HepG2 (cell line): ENCODE results near the gene PDE6C. TPM values are rescaled to one million over a fixed set of nuclear protein-coding genes. Genes with fewer than 3 reads are reported as not detected.

ENCODE experiments used
- CREB1 ChIP-seq, 2 experiments: fragments of 450-650 bp in 1 of 2; IDR thresholded peaks; 2 replicates each; pipeline ENCODE4 v1.6.1; 2016 to 2017; ENCODE audit warnings: control low read depth in 1 of 2, mild to moderate bottlenecking in 1 of 2, missing compliant biosample characterization in 1 of 2, missing genetic modification characterization in 1 of 2
- DNMT1 ChIP-seq: sonication (generic); formaldehyde crosslinking; IDR thresholded peaks from 2 replicates; pipeline ENCODE4 v1.5.1; 2020; ENCODE audit warnings: mild to moderate bottlenecking, missing genetic modification reagents
- FOXA3 ChIP-seq: IDR thresholded peaks from 2 replicates; pipeline ENCODE4 v1.6.1; 2016; ENCODE audit warnings: missing genetic modification reagents, missing compliant biosample characterization
- HOXD1 ChIP-seq: sonication (generic); formaldehyde crosslinking; IDR thresholded peaks from 2 replicates; pipeline ENCODE4 v1.5.0; 2020; ENCODE audit warnings: missing genetic modification reagents
- LRRFIP1 ChIP-seq: sonication (generic); formaldehyde crosslinking; conservative IDR thresholded peaks from 2 replicates; pipeline ENCODE4 v1.4.0; 2020; ENCODE audit warnings: missing genetic modification reagents
- NFYB ChIP-seq: sonication (generic); formaldehyde crosslinking; IDR thresholded peaks from 2 replicates; pipeline ENCODE4 v1.4.0; 2020; ENCODE audit warnings: missing genetic modification reagents
- PCBP2 ChIP-seq: fragments of 200-400 bp; formaldehyde crosslinking; optimal IDR thresholded peaks from 2 replicates; pipeline ENCODE3; 2018; ENCODE audit warnings: low read length, low read depth; ENCODE audit not compliant: poor library complexity, severe bottlenecking
- RARG ChIP-seq: sonication (generic); formaldehyde crosslinking; IDR thresholded peaks from 2 replicates; pipeline ENCODE4 v1.4.0; 2020; ENCODE audit warnings: low read depth, mild to moderate bottlenecking, missing genetic modification reagents
- ZNF232 ChIP-seq: sonication (generic); formaldehyde crosslinking; IDR thresholded peaks from 2 replicates; pipeline ENCODE4 v1.4.0; 2020; ENCODE audit warnings: missing genetic modification reagents, borderline replicate concordance
- ZNF446 ChIP-seq: sonication (generic); formaldehyde crosslinking; IDR thresholded peaks from 2 replicates; pipeline ENCODE4 v1.5.0; 2020; ENCODE audit warnings: mild to moderate bottlenecking, missing genetic modification reagents
- ZNF607 ChIP-seq: sonication (generic); formaldehyde crosslinking; IDR thresholded peaks from 2 replicates; pipeline ENCODE4 v1.5.1; 2020; ENCODE audit warnings: missing genetic modification reagents, mild to moderate bottlenecking, borderline replicate concordance
- ZSCAN9 ChIP-seq: IDR thresholded peaks from 2 replicates; pipeline ENCODE4 v1.6.1; 2016; ENCODE audit warnings: borderline replicate concordance
- polyA plus RNA-seq, 8 experiments: library from polyadenylated mRNA; depleted of rRNA in 3 of 8; stranded (reverse) in 7 of 8; unstranded in 1 of 8; fragments of >200 nt; fragmentation: Illumina TruSeq in 4 of 8; extraction: Trizol in 4 of 8; gene quantifications; 2 replicates each; pipeline versions ENCODE4 v1.2.1 to v1.2.3, GENCODE V29; 2011 to 2016; ENCODE audit warnings: low read depth in 4 of 8, missing spikeins in 1 of 8, mixed read lengths in 1 of 8; ENCODE audit not compliant: insufficient read depth in 1 of 8
- total RNA-seq, 5 experiments: library from RNA; depleted of rRNA; stranded (reverse); fragments of >200 nt; fragmentation: Illumina TruSeq; extraction: Trizol; gene quantifications; 2 replicates each; pipeline ENCODE4 v1.2.3, GENCODE V29; 2016; ENCODE audit warnings: low read depth in 1 of 5
- TF ChIP-seq, protein P1 (sequence below): sonication (generic); formaldehyde crosslinking; IDR thresholded peaks from 2 replicates; pipeline ENCODE4 v1.4.0; 2020; ENCODE audit warnings: mild to moderate bottlenecking, missing genetic modification reagents
- TF ChIP-seq, protein P2 (sequence below): sonication (generic); formaldehyde crosslinking; IDR thresholded peaks from 2 replicates; pipeline ENCODE4 v1.4.0; 2020; ENCODE audit warnings: low read depth, missing genetic modification reagents
- TF ChIP-seq, protein P3 (sequence below): sonication (generic); formaldehyde crosslinking; IDR thresholded peaks from 2 replicates; pipeline ENCODE4 v1.4.0; 2020; ENCODE audit warnings: missing genetic modification reagents
- TF ChIP-seq, protein P4 (sequence below): sonication (generic); formaldehyde crosslinking; IDR thresholded peaks from 2 replicates; pipeline ENCODE4 v1.4.0; 2020; ENCODE audit warnings: mild to moderate bottlenecking, low read depth, missing genetic modification reagents

Gene PDE6C
- total and polyA plus RNA-seq, 2 of the 13 experiments (the other 11 are each of a cell fraction or from before 2014, with no cell fraction given): 0.64 TPM; not detected in 1

DNA sequence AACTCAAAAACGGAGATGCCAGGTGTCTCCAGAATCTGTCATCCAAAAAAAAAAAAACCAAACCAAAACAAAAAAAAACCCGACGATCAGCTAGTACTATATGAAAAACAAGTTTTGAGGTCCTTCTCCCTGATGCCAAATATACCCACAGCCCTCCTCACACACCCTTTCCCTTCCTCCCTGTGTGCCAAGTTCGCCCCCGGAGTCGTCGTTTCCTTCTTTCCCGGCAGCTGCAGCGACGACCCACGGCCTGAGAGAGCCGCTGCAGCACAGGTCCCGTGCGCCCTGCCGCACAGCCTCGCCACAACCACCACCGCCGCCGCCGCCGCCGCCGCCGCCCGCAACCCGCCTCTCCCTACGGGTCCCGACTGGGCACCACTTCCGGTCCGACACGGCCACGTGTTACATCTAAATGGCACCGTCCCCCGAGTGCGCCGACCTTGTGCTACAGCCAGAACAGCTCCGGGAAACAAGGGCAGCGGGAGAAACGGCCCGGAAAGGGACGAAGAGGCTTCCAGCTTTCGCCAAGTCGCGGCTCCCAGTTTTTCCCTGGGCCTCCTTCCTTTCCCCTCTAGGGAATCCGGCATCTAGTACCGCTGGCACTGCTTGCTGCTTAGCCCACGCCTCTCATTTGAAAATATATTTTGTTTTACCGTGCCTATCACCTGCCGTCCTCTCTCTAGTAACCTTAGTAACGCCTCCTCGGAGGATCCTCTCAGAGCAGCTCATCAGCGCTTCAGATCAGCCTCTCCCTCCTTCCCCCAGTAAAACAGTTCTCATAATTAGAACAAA lies 90.1 kb downstream of the PDE6C start, which contains the start of gene FRA10AC1 (continued):
- TF ChIP-seq NFYB (CRISPR knock-in tag) (no peak), ZSCAN9 (CRISPR knock-in tag) (peak; percentile 71; the same call in 1 of the 2 replicates), RARG (CRISPR knock-in tag) (no peak), ZNF446 (no peak), LRRFIP1 (CRISPR knock-in tag) (no peak), CREB1 (IDR thresholded peaks at IDR 0.05) (peak; percentile 72), CREB1 (CRISPR knock-in tag; IDR thresholded peaks at IDR 0.05) (peak; percentile 67), DNMT1 (0 out of 2 replicates have a peak, but pooled peaks have one; percentile 77), ZNF607 (CRISPR knock-in tag) (peak; percentile 56; the same call in 1 of the 2 replicates), PCBP2 (no peak), HOXD1 (peak; percentile 64; the same call in 1 of the 2 replicates), ZNF232 (CRISPR knock-in tag) (peak; percentile 27; the same call in 1 of the 2 replicates), FOXA3 (CRISPR knock-in tag) (peak; percentile 78; the same call in 1 of the 2 replicates)
- TF ChIP-seq, protein P1, sequence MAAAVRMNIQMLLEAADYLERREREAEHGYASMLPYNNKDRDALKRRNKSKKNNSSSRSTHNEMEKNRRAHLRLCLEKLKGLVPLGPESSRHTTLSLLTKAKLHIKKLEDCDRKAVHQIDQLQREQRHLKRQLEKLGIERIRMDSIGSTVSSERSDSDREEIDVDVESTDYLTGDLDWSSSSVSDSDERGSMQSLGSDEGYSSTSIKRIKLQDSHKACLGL: peak; percentile 50; the same call in 1 of the 2 replicates
- TF ChIP-seq, protein P2, sequence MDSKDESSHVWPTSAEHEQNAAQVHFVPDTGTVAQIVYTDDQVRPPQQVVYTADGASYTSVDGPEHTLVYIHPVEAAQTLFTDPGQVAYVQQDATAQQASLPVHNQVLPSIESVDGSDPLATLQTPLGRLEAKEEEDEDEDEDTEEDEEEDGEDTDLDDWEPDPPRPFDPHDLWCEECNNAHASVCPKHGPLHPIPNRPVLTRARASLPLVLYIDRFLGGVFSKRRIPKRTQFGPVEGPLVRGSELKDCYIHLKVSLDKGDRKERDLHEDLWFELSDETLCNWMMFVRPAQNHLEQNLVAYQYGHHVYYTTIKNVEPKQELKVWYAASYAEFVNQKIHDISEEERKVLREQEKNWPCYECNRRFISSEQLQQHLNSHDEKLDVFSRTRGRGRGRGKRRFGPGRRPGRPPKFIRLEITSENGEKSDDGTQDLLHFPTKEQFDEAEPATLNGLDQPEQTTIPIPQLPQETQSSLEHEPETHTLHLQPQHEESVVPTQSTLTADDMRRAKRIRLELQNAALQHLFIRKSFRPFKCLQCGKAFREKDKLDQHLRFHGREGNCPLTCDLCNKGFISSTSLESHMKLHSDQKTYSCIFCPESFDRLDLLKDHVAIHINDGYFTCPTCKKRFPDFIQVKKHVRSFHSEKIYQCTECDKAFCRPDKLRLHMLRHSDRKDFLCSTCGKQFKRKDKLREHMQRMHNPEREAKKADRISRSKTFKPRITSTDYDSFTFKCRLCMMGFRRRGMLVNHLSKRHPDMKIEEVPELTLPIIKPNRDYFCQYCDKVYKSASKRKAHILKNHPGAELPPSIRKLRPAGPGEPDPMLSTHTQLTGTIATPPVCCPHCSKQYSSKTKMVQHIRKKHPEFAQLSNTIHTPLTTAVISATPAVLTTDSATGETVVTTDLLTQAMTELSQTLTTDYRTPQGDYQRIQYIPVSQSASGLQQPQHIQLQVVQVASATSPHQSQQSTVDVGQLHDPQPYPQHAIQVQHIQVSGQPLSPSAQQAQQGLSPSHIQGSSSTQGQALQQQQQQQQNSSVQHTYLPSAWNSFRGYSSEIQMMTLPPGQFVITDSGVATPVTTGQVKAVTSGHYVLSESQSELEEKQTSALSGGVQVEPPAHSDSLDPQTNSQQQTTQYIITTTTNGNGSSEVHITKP (CRISPR knock-in tag): peak; percentile 70; the same call in 1 of the 2 replicates
- TF ChIP-seq, protein P3, sequence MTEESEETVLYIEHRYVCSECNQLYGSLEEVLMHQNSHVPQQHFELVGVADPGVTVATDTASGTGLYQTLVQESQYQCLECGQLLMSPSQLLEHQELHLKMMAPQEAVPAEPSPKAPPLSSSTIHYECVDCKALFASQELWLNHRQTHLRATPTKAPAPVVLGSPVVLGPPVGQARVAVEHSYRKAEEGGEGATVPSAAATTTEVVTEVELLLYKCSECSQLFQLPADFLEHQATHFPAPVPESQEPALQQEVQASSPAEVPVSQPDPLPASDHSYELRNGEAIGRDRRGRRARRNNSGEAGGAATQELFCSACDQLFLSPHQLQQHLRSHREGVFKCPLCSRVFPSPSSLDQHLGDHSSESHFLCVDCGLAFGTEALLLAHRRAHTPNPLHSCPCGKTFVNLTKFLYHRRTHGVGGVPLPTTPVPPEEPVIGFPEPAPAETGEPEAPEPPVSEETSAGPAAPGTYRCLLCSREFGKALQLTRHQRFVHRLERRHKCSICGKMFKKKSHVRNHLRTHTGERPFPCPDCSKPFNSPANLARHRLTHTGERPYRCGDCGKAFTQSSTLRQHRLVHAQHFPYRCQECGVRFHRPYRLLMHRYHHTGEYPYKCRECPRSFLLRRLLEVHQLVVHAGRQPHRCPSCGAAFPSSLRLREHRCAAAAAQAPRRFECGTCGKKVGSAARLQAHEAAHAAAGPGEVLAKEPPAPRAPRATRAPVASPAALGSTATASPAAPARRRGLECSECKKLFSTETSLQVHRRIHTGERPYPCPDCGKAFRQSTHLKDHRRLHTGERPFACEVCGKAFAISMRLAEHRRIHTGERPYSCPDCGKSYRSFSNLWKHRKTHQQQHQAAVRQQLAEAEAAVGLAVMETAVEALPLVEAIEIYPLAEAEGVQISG (CRISPR knock-in tag): peak; percentile 97
- TF ChIP-seq, protein P4, sequence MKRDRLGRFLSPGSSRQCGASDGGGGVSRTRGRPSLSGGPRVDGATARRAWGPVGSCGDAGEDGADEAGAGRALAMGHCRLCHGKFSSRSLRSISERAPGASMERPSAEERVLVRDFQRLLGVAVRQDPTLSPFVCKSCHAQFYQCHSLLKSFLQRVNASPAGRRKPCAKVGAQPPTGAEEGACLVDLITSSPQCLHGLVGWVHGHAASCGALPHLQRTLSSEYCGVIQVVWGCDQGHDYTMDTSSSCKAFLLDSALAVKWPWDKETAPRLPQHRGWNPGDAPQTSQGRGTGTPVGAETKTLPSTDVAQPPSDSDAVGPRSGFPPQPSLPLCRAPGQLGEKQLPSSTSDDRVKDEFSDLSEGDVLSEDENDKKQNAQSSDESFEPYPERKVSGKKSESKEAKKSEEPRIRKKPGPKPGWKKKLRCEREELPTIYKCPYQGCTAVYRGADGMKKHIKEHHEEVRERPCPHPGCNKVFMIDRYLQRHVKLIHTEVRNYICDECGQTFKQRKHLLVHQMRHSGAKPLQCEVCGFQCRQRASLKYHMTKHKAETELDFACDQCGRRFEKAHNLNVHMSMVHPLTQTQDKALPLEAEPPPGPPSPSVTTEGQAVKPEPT (CRISPR knock-in tag): peak; percentile 92
